ENCODE measurements around the gene AHCYL2. TPM values are rescaled to one million over a fixed set of nuclear protein-coding genes. Genes with fewer than 3 reads are reported as not detected.
"Not testable (repeated sequence)": the region's sequence is repeated elsewhere in the genome, so short reads cannot be mapped to it uniquely, and the experiment has no call there.

The AHCYL2 gene
- total and polyA plus RNA-seq, 9 donors, result 11.9 to 16.7 (median 12.5) TPM

GRCh38 chr7:129410238-129410637 is 185.4 kb downstream of the AHCYL2 start:
- not testable (repeated sequence) for H3K4me1 ChIP-seq (ENCODE audit: control insufficient read depth, insufficient read depth, low read length)

GRCh38 chr7:129412501-129412900 is 187.7 kb downstream of the AHCYL2 start:
- WGBS (ENCODE audit: insufficient coverage), result 100% methylated on average over 2 of the region's 4 CpGs
- Histone ChIP-seq H3K27ac (ENCODE audit: low read length) (no peak overlapping the region), H3K27me3 (ENCODE audit: control insufficient read depth, insufficient read depth, low read length) (no peaks in the 10 kb centered on the region), H3K4me3 (ENCODE audit: low read length) (no peak overlapping the region), H3K36me3 (ENCODE audit: control insufficient read depth, insufficient read depth, low read length) (no peaks in the 10 kb centered on the region), H3K9me3 (replicated peaks; ENCODE audit: control insufficient read depth, low read depth, low read length) (no peaks in the 10 kb centered on the region), H3K4me1 (ENCODE audit: control insufficient read depth, insufficient read depth, low read length) (no peaks in the 10 kb centered on the region)
- DNase-seq, result no peak

More at GRCh38 chr7:129410238-129410637, 185.4 kb downstream of the AHCYL2 start:
- H3K27ac ChIP-seq (ENCODE audit: low read length); H3K27me3 ChIP-seq (ENCODE audit: control insufficient read depth, insufficient read depth, low read length); H3K36me3 ChIP-seq (ENCODE audit: control insufficient read depth, insufficient read depth, low read length); H3K4me3 ChIP-seq (ENCODE audit: low read length); H3K9me3 ChIP-seq (replicated peaks; ENCODE audit: control insufficient read depth, low read depth, low read length); DNase-seq: not testable (repeated sequence)
- 84% methylated on average over 4 of the region's 8 CpGs for WGBS (ENCODE audit: insufficient coverage)

GRCh38 chr7:129417073-129417472 is 192.2 kb downstream of the AHCYL2 start:
- Histone ChIP-seq H3K9me3 (replicated peaks; ENCODE audit: control insufficient read depth, low read depth, low read length) (no peaks in the 10 kb centered on the region), H3K4me1 (ENCODE audit: control insufficient read depth, insufficient read depth, low read length) (no peaks in the 10 kb centered on the region), H3K36me3 (ENCODE audit: control insufficient read depth, insufficient read depth, low read length) (no peaks in the 10 kb centered on the region), H3K27me3 (ENCODE audit: control insufficient read depth, insufficient read depth, low read length) (no peaks in the 10 kb centered on the region), H3K27ac (ENCODE audit: low read length) (no peak overlapping the region), H3K4me3 (ENCODE audit: low read length) (no peak overlapping the region)
- no peak for DNase-seq
- 90% methylated on average over 4 of the region's 5 CpGs for WGBS (ENCODE audit: insufficient coverage)

GRCh38 chr7:129421717-129422250 is 197.0 kb downstream of the AHCYL2 start:
- no peak for DNase-seq
- H3K27me3 ChIP-seq (ENCODE audit: control insufficient read depth, insufficient read depth, low read length), result no peaks in the 10 kb centered on the region
- WGBS (ENCODE audit: insufficient coverage), result no CpG with 5 or more reads among the region's 2 CpGs
- no peaks in the 10 kb centered on the region for H3K9me3 ChIP-seq (replicated peaks; ENCODE audit: control insufficient read depth, low read depth, low read length)
- H3K4me1 ChIP-seq (ENCODE audit: control insufficient read depth, insufficient read depth, low read length), result no peaks in the 10 kb centered on the region
- H3K27ac ChIP-seq (ENCODE audit: low read length), result no peak overlapping the region
- peaks cover 3% of the 10 kb centered on the region for H3K36me3 ChIP-seq (ENCODE audit: control insufficient read depth, insufficient read depth, low read length)
- no peak overlapping the region for H3K4me3 ChIP-seq (ENCODE audit: low read length)

- Histone ChIP-seq H3K9me3 (replicated peaks; ENCODE audit: control insufficient read depth, low read depth, low read length) (no peaks in the 10 kb centered on the region), H3K27ac (ENCODE audit: low read length) (no peak overlapping the region), H3K4me1 (ENCODE audit: control insufficient read depth, insufficient read depth, low read length) (no peaks in the 10 kb centered on the region), H3K36me3 (ENCODE audit: control insufficient read depth, insufficient read depth, low read length) (peaks cover 4% of the 10 kb centered on the region), H3K4me3 (ENCODE audit: low read length) (no peak overlapping the region), H3K27me3 (ENCODE audit: control insufficient read depth, insufficient read depth, low read length) (no peaks in the 10 kb centered on the region)
- no peak for DNase-seq
- WGBS (ENCODE audit: insufficient coverage), result no CpG with 5 or more reads among the region's 4 CpGs
These were observed 197.9 kb downstream of the AHCYL2 start for GRCh38 chr7:129422727-129423126.

GRCh38 chr7:129423700-129424410 is 199.0 kb downstream of the AHCYL2 start:
- Histone ChIP-seq H3K27ac (ENCODE audit: low read length) (no peak overlapping the region), H3K36me3 (ENCODE audit: control insufficient read depth, insufficient read depth, low read length) (peaks cover 4% of the 10 kb centered on the region), H3K27me3 (ENCODE audit: control insufficient read depth, insufficient read depth, low read length) (no peaks in the 10 kb centered on the region), H3K4me1 (ENCODE audit: control insufficient read depth, insufficient read depth, low read length) (no peaks in the 10 kb centered on the region), H3K4me3 (ENCODE audit: low read length) (no peak overlapping the region), H3K9me3 (replicated peaks; ENCODE audit: control insufficient read depth, low read depth, low read length) (no peaks in the 10 kb centered on the region)
- DNase-seq, result peak; percentile 19
- WGBS (ENCODE audit: insufficient coverage), result 100% methylated on average over 1 of the region's 2 CpGs

GRCh38 chr7:129426482-129426881 is 201.7 kb downstream of the AHCYL2 start:
- Histone ChIP-seq H3K9me3 (replicated peaks; ENCODE audit: control insufficient read depth, low read depth, low read length) (no peaks in the 10 kb centered on the region), H3K4me3 (ENCODE audit: low read length) (no peak overlapping the region), H3K27ac (ENCODE audit: low read length) (no peak overlapping the region), H3K36me3 (ENCODE audit: control insufficient read depth, insufficient read depth, low read length) (peaks cover 4% of the 10 kb centered on the region), H3K4me1 (ENCODE audit: control insufficient read depth, insufficient read depth, low read length) (no peaks in the 10 kb centered on the region), H3K27me3 (ENCODE audit: control insufficient read depth, insufficient read depth, low read length) (no peaks in the 10 kb centered on the region)
- DNase-seq, result no peak

GRCh38 chr7:129427526-129428045 is 202.8 kb downstream of the AHCYL2 start:
- H3K4me1 ChIP-seq (ENCODE audit: control insufficient read depth, insufficient read depth, low read length), result no peaks in the 10 kb centered on the region
- H3K9me3 ChIP-seq (replicated peaks; ENCODE audit: control insufficient read depth, low read depth, low read length), result no peaks in the 10 kb centered on the region
- no peak for DNase-seq
- no peak overlapping the region for H3K4me3 ChIP-seq (ENCODE audit: low read length)
- no peak overlapping the region for H3K27ac ChIP-seq (ENCODE audit: low read length)
- H3K36me3 ChIP-seq (ENCODE audit: control insufficient read depth, insufficient read depth, low read length), result peaks cover 4% of the 10 kb centered on the region
- no CpG with 5 or more reads among the region's 2 CpGs for WGBS (ENCODE audit: insufficient coverage)
- peaks cover 4% of the 10 kb centered on the region for H3K27me3 ChIP-seq (ENCODE audit: control insufficient read depth, insufficient read depth, low read length)

- H3K4me3 ChIP-seq (ENCODE audit: low read length), result no peak overlapping the region
- no peak for DNase-seq
- 83% methylated on average over 1 of the region's 8 CpGs for WGBS (ENCODE audit: insufficient coverage)
- H3K27me3 ChIP-seq (ENCODE audit: control insufficient read depth, insufficient read depth, low read length), result peaks cover 15% of the 10 kb centered on the region
- peaks cover 1% of the 10 kb centered on the region for H3K36me3 ChIP-seq (ENCODE audit: control insufficient read depth, insufficient read depth, low read length)
- H3K9me3 ChIP-seq (replicated peaks; ENCODE audit: control insufficient read depth, low read depth, low read length), result no peaks in the 10 kb centered on the region
- H3K27ac ChIP-seq (ENCODE audit: low read length), result no peak overlapping the region
- peaks cover 16% of the 10 kb centered on the region for H3K4me1 ChIP-seq (ENCODE audit: control insufficient read depth, insufficient read depth, low read length)
These were observed 207.2 kb downstream of the AHCYL2 start for GRCh38 chr7:129431911-129432643.

Measured in muscle of leg (tissue), 11 donors.